Upper lobe of left lung (tissue), 4 donors: ENCODE measurements around the gene SPG11.

Experiments
- CTCF ChIP-seq, 6 experiments: fragments of 450-650 bp in 4 of 6; fragments of 200-600 bp in 2 of 6; sonication (generic) in 2 of 6; IDR thresholded peaks; one replicate each; pipeline ENCODE4 v1.5.1; 2016 to 2019; ENCODE audit warnings: antibody characterized with exemption in 6 of 6
- POLR2A ChIP-seq, 4 donors: fragments of 450-650 bp; IDR thresholded peaks; one replicate each; pipeline ENCODE4 v1.5.1; 2016 to 2017; ENCODE audit warnings: antibody characterized with exemption in 4 of 4, mild to moderate bottlenecking in 2 of 4

DNA sequence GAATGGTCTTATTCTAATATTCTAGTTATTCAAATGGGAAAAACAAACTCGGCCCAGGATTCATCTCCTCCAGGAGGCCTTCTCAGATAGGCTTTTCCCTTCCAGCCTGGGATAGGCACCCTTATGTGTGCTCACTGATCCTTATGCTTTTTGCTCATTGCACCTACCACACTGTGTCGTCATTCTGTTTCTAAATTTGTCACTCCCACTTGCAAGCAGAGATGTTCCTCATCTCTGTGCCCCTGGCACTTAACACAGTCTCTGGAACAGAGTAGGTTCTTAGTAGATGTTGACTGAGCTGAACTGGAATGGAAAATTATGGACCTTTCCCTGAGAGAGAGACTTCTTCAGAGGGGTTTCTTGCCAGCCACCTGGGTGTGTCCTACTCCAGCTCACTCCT, 18.7 kb upstream of the SPG11 start:
- TF ChIP-seq CTCF (IDR thresholded peaks at IDR 0.05) (no peak), POLR2A (IDR thresholded peaks at IDR 0.05) (no peak)
